Ovary (tissue), 3 donors: ENCODE results near the gene FASTK.

Source experiments
- EP300 ChIP-seq: sonication (generic); formaldehyde crosslinking; IDR thresholded peaks from one replicate; pipeline ENCODE4 v1.6.1; 2017; ENCODE audit warnings: antibody characterized with exemption
- POLR2A ChIP-seq: fragments of 450-650 bp; IDR thresholded peaks from one replicate; pipeline ENCODE4 v1.6.1; 2017; ENCODE audit warnings: antibody characterized with exemption, mild to moderate bottlenecking, moderate library complexity
- TF ChIP-seq, protein P1 (sequence below), 3 donors: fragments of 450-650 bp in 2 of 3; fragments of 200-600 bp in 1 of 3; IDR thresholded peaks; one replicate each; pipeline versions ENCODE4 v1.5.1 to v1.8.0; 2016 to 2022; ENCODE audit warnings: antibody characterized with exemption in 3 of 3, mild to moderate bottlenecking in 1 of 3
- donor health status: DM: no; HTN: no; CAD: no.

GRCh38 chr7:151069841-151070573, 10.6 kb downstream of the FASTK start:
- TF ChIP-seq POLR2A (no peak), EP300 (no peak)
- TF ChIP-seq, protein P1, sequence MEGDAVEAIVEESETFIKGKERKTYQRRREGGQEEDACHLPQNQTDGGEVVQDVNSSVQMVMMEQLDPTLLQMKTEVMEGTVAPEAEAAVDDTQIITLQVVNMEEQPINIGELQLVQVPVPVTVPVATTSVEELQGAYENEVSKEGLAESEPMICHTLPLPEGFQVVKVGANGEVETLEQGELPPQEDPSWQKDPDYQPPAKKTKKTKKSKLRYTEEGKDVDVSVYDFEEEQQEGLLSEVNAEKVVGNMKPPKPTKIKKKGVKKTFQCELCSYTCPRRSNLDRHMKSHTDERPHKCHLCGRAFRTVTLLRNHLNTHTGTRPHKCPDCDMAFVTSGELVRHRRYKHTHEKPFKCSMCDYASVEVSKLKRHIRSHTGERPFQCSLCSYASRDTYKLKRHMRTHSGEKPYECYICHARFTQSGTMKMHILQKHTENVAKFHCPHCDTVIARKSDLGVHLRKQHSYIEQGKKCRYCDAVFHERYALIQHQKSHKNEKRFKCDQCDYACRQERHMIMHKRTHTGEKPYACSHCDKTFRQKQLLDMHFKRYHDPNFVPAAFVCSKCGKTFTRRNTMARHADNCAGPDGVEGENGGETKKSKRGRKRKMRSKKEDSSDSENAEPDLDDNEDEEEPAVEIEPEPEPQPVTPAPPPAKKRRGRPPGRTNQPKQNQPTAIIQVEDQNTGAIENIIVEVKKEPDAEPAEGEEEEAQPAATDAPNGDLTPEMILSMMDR (IDR thresholded peaks at IDR 0.05): no peak
